Measurements from ENCODE around the gene NCOA7. TPM values are rescaled to one million over a fixed set of nuclear protein-coding genes. Genes with fewer than 3 reads are reported as not detected.

NCOA7 gene
- total RNA-seq, 1 donor from 2014 or later: 74.9 TPM

- Mint-ChIP-seq H3K4me1 (ENCODE audit: low read depth) (peaks cover 24% of the 10 kb centered on the region), H3K36me3 (ENCODE audit: low read depth) (peaks cover 20% of the 10 kb centered on the region), H3K27me3 (ENCODE audit: low read depth) (no peaks in the 10 kb centered on the region), H3K9me3 (ENCODE audit: low read depth) (no peaks in the 10 kb centered on the region), H3K27ac (ENCODE audit: unreplicated experiment) (no peak overlapping the region), H3K4me3 (ENCODE audit: unreplicated experiment) (no peak overlapping the region)
- no peak for DNase-seq (ENCODE audit: low spot score)
- TF ChIP-seq CTCF (IDR thresholded peaks at IDR 0.05): no peak
Observed at GRCh38 chr6:125823180-125823579, 32.4 kb downstream of the NCOA7 start.

- TF ChIP-seq CTCF (IDR thresholded peaks at IDR 0.05): no peak
- Mint-ChIP-seq H3K27me3 (ENCODE audit: low read depth) (no peaks in the 10 kb centered on the region), H3K9me3 (ENCODE audit: low read depth) (no peaks in the 10 kb centered on the region), H3K36me3 (ENCODE audit: low read depth) (peaks cover 18% of the 10 kb centered on the region), H3K27ac (ENCODE audit: unreplicated experiment) (no peak overlapping the region), H3K4me3 (ENCODE audit: unreplicated experiment) (no peak overlapping the region), H3K4me1 (ENCODE audit: low read depth) (peaks cover 12% of the 10 kb centered on the region)
- no peak for DNase-seq (ENCODE audit: low spot score)
Observed at GRCh38 chr6:125824946-125825771, 34.4 kb downstream of the NCOA7 start.

GRCh38 chr6:125826695-125827463 lies 36.1 kb downstream of the NCOA7 start:
- Mint-ChIP-seq H3K9me3 (ENCODE audit: low read depth) (no peaks in the 10 kb centered on the region), H3K27ac (ENCODE audit: unreplicated experiment) (no peak overlapping the region), H3K36me3 (ENCODE audit: low read depth) (peaks cover 12% of the 10 kb centered on the region), H3K4me1 (ENCODE audit: low read depth) (peaks cover 13% of the 10 kb centered on the region), H3K4me3 (ENCODE audit: unreplicated experiment) (no peak overlapping the region), H3K27me3 (ENCODE audit: low read depth) (no peaks in the 10 kb centered on the region)
- DNase-seq (ENCODE audit: low spot score): no peak
- TF ChIP-seq CTCF (IDR thresholded peaks at IDR 0.05): no peak

DNA sequence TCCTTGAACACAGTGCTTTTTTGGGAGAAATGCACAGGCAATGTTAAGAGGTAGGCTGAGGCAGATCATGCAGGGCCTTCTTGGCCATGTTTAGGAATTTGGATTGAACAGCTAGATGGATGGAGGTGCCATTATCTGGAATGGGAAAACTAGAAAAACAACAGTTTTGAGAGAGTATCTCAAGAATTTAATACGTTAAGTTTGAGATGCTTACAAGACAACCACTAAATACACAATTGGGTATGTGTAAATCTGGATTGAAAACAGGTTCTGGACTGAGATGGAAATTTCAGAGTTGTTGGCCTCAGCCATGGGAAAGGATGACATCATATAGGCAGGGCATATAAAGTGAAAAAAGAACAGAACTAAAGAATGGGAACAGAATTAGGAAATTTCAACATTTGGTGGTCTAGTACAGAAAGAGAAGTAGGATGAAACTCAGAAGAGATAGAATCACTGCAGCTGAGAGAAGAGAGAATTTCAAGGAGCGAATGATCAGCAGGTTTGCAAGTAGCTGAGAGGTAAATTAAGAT lies 37.1 kb downstream of the NCOA7 start:
- H3K36me3 Mint-ChIP-seq (ENCODE audit: low read depth): peaks cover 10% of the 10 kb centered on the region
- no peak for DNase-seq (ENCODE audit: low spot score)
- no peaks in the 10 kb centered on the region for H3K27me3 Mint-ChIP-seq (ENCODE audit: low read depth)
- no peak for TF ChIP-seq CTCF (IDR thresholded peaks at IDR 0.05)
- H3K4me3 Mint-ChIP-seq (ENCODE audit: unreplicated experiment): no peak overlapping the region
- H3K9me3 Mint-ChIP-seq (ENCODE audit: low read depth): no peaks in the 10 kb centered on the region
- peaks cover 11% of the 10 kb centered on the region for H3K4me1 Mint-ChIP-seq (ENCODE audit: low read depth)
- no peak overlapping the region for H3K27ac Mint-ChIP-seq (ENCODE audit: unreplicated experiment)

GRCh38 chr6:125828476-125829039 lies 37.8 kb downstream of the NCOA7 start:
- no peak for TF ChIP-seq CTCF (IDR thresholded peaks at IDR 0.05)
- no peaks in the 10 kb centered on the region for H3K9me3 Mint-ChIP-seq (ENCODE audit: low read depth)
- DNase-seq (ENCODE audit: low spot score): no peak
- no peaks in the 10 kb centered on the region for H3K27me3 Mint-ChIP-seq (ENCODE audit: low read depth)
- no peak overlapping the region for H3K27ac Mint-ChIP-seq (ENCODE audit: unreplicated experiment)
- no peak overlapping the region for H3K4me3 Mint-ChIP-seq (ENCODE audit: unreplicated experiment)
- H3K4me1 Mint-ChIP-seq (ENCODE audit: low read depth): peaks cover 11% of the 10 kb centered on the region
- H3K36me3 Mint-ChIP-seq (ENCODE audit: low read depth): peaks cover 10% of the 10 kb centered on the region
